Upper lobe of left lung (tissue), 4 donors: ENCODE results near the gene AMFR.

Experiments
- CTCF ChIP-seq, 6 experiments: fragments of 450-650 bp in 4 of 6; fragments of 200-600 bp in 2 of 6; sonication (generic) in 2 of 6; IDR thresholded peaks; one replicate each; pipeline ENCODE4 v1.5.1; 2016 to 2019; ENCODE audit warnings: antibody characterized with exemption in 6 of 6
- EP300 ChIP-seq, 4 donors: sonication (generic); formaldehyde crosslinking; IDR thresholded peaks; one replicate each; pipeline ENCODE4 v1.5.1; 2017; ENCODE audit warnings: antibody characterized with exemption in 4 of 4, control low read depth in 2 of 4
- POLR2A ChIP-seq, 4 donors: fragments of 450-650 bp; IDR thresholded peaks; one replicate each; pipeline ENCODE4 v1.5.1; 2016 to 2017; ENCODE audit warnings: antibody characterized with exemption in 4 of 4, mild to moderate bottlenecking in 2 of 4
- POLR2AphosphoS5 ChIP-seq, 2 donors: sonication (generic); formaldehyde crosslinking; IDR thresholded peaks; one replicate each; pipeline ENCODE4 v1.5.1; 2017; ENCODE audit warnings: antibody characterized with exemption in 2 of 2

- TF ChIP-seq CTCF (IDR thresholded peaks at IDR 0.05) = no peak
- TF ChIP-seq POLR2A (IDR thresholded peaks at IDR 0.05) = no peak
- no peak for TF ChIP-seq POLR2AphosphoS5 (IDR thresholded peaks at IDR 0.05)
- no peak for TF ChIP-seq EP300 (IDR thresholded peaks at IDR 0.05)
Observed at GRCh38 chr16:56448005-56448404, 22.7 kb upstream of the AMFR start.
